Measurements from ENCODE around the gene B4GALT5. TPM values are rescaled to one million over a fixed set of nuclear protein-coding genes. Genes with fewer than 3 reads are reported as not detected.
"Not testable (repeated sequence)": the region's sequence is repeated elsewhere in the genome, so short reads cannot be mapped to it uniquely, and the experiment has no call there.

B4GALT5 gene
- polyA plus RNA-seq, 4 donors = 46.0 to 50.7 (median 46.6) TPM

- no peak for DNase-seq (ENCODE audit: low read depth in 4 of 4, low spot score in 3 of 4)
These were observed 30.9 kb downstream of the B4GALT5 start for GRCh38 chr20:49682798-49683197.

- no peak for DNase-seq (ENCODE audit: low read depth in 4 of 4, low spot score in 3 of 4)
These were observed 31.4 kb downstream of the B4GALT5 start for GRCh38 chr20:49682278-49682677.

- no peak for DNase-seq (ENCODE audit: low read depth in 4 of 4, low spot score in 3 of 4)
These were observed 31.8 kb downstream of the B4GALT5 start for GRCh38 chr20:49681850-49682216.

DNA sequence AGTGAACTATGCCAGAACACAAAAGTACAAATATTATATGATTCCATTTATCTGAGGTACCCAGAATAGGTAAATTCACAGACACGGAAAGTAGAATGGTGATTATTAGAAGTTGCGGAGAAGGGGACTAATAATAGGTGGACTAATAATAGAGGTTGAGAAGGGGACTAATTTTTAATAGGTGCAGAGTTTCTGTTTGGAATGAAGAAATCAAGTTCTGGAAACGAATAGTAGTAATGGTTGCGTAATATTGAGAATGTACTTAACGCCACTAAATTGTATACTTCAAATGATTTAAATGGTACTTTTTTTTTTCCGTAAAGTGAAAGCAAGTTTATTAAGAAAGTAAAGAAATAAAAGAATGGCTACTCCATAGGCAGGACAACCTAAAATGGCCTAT, 33.2 kb downstream of the B4GALT5 start:
- DNase-seq (ENCODE audit: low read depth in 4 of 4, low spot score in 3 of 4) = no peak

DNA sequence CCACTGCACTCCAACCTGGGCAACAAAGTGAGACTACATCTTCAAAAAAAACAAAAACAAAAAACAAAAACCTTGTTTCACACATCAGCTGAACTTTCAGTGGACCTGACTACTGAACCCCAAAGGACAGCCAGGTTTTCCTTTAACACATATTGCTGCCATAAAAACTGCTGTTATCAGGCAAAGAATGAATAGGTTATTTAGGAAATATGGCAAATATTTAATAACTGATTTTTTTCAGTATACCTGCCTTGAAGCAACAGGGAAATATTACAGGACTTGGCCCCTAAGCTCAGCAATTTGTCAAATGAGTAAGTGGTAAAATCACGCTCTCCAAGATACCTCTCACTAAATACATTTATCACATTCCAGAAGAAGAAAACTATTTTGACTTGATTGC, 34.0 kb downstream of the B4GALT5 start:
- no peak for DNase-seq (ENCODE audit: low read depth in 4 of 4, low spot score in 3 of 4)

- DNase-seq (ENCODE audit: low read depth in 4 of 4, low spot score in 3 of 4) = no peak
These were observed 35.6 kb downstream of the B4GALT5 start for GRCh38 chr20:49677777-49678758.

GRCh38 chr20:49676581-49677291, 36.9 kb downstream of the B4GALT5 start:
- no peak for DNase-seq (ENCODE audit: low read depth in 4 of 4, low spot score in 3 of 4)

DNA sequence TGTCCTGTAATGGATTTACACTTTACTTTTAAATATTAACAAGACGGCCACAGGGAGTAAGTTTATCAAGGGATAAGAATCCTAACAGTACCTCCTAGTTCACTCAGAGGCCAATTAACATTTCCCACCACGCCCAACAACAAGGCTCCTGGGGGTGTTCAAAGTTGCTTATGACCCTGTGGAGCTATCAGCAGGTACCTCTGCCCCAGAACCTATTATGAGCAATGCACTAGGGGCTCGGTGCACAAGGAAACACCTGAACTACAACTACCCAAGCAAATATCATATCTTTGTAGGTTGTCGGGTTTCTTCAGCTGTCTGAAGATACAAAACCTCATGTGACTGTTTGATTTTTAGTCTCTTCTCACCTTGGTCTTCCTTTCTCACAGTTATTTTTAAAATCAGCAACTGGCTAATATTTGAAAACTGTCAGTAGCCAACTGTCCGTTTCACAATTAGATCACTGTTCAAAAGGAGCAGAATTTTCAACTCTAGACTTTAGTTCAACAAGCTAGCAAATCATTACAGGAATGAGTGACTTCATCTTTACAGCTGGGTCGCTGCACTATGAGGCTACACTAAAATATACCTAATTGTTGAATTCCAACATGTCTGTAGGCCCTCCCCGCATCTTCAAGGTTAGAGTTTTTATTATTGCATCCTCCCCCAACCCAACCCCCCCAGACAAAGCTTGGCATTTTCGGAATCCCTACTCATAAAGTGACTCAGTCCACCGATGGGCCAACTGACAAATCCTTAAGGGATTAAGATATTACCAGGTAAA, 38.1 kb downstream of the B4GALT5 start:
- DNase-seq (ENCODE audit: low read depth in 4 of 4, low spot score in 3 of 4) = no peak

DNA sequence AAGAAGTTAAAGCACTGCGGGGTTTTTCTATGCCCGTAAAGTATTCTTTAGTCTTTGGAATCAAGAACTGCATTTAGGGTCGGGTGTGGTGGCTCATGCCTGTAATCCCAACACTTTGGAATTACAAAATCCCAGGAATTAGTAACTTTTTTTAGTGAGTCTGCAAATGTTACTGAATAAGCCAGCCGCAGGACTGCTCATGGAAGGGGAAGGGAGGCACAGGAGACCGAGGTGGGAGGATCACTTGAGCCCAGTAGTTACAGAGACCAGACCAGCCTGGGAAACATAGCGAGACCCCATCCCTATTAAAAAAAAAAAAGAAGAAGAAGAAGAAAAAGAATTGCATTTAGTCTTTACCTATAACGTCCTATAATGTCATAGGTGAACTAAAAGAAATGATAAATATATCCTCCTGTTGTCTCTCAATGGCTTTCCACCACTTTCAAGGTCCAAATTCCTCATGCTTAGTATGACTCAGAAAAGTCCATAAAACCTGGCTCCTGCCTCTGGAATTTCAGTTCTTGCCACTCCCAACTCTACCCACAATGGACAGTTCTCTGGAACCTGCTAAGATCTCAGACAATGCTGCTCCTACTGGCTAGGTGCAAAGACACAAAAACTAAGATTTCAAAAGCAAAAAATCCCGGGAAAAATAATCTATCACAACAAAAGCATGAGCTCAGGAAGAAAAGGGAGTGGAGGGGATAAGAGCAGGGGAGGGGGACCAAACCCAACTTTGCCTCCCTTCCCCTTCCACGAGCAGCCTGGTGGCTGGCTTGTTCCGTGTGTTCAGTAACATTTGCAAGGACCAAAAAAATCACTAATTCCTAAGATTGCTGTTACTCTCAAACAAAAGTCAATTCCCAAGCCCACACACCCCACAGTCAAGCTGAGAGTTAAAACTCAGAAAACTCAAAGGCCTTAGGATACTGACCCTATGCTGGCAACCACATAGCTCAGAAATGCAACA, 39.0 kb downstream of the B4GALT5 start:
- DNase-seq (ENCODE audit: low read depth in 4 of 4, low spot score in 3 of 4) = no peak

DNA sequence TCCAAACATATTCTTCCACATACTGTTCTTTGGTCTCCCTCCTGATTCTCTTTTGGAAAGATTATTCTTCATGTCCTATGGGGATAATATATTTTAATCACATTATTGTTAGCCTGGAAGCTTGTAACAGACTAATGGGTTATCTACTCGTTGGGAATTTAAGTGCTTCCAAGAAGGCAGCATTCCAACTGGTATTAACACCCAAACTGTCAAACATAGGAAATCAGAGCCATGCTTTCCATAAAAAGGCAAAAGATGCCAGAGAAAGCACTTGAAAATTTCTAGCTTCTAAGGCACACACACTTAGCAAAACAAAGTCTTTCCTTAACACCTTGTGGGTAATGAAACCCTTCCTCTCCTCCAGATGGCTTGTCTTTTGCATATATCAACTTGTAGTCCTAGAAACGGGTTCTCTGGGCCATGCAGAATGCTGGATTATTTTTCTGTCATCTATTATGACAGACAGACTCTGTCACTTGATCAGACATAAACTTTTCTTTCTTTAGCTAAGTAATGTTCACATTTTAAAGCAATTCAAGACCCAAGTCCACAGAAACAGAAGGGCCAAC, 41.5 kb downstream of the B4GALT5 start:
- DNase-seq (ENCODE audit: low read depth in 4 of 4, low spot score in 3 of 4) = no peak

GRCh38 chr20:49671433-49671832, 42.2 kb downstream of the B4GALT5 start:
- no peak for DNase-seq (ENCODE audit: low read depth in 4 of 4, low spot score in 3 of 4)

- no peak for DNase-seq (ENCODE audit: low read depth in 4 of 4, low spot score in 3 of 4)
These were observed 44.0 kb downstream of the B4GALT5 start for GRCh38 chr20:49669601-49670189.

DNA sequence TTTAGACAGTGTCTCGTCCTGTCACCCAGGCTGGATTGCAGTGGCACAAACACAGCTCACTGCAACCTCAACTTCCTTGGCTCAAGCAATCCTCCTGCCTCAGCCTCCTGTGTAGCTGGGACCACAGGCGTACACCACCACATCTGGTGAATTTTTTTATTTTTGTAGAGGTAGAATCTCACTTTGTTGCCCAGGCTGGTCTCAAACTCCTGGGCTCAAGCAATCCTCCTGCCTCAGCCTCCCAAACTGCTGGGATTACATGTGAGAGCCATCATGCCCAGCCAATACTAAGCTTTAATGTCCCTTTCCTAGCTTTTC, 44.8 kb downstream of the B4GALT5 start:
- not testable (repeated sequence) for DNase-seq (ENCODE audit: low read depth in 4 of 4, low spot score in 3 of 4)

GRCh38 chr20:49668181-49668877, 45.3 kb downstream of the B4GALT5 start:
- no peak for DNase-seq (ENCODE audit: low read depth in 4 of 4, low spot score in 3 of 4)

DNA sequence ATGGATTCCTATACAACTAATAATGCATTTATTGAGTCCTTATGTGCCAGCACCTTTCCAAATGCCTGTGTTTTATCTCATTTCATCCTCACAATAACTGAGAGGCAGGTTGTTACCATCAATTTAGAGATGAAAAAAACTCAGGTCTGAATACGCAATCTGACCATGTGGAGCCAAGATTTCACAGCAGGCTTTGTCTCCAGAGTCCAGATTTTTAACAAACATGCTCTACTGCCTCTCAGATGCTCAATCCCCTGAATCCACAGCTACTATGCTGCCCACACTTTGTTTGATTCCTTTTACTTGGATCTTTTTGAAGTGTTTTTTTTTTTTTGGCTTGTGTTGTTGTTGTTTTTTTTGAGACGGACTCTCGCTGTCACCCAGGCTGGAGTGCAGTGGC, 46.8 kb downstream of the B4GALT5 start:
- no peak for DNase-seq (ENCODE audit: low read depth in 4 of 4, low spot score in 3 of 4)

DNA sequence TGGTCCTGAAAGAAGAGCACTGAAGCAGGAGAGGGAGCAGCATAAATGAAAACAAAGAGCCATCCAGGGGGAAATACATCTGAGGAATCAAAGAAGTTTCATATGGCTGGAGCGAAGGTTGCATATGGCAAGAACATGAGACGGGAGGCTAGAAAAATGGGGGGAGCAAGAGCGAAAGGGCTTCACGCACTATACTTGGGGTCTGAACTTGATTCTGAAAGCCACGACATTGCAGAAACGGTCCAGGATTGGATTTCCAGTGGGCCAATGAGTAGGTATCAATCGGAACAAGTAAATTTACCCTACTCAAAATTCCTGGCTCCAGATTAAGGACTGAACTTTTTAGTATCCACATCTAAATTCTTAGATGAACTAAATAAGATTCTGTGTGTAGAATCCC, 47.9 kb downstream of the B4GALT5 start:
- no peak for DNase-seq (ENCODE audit: low read depth in 4 of 4, low spot score in 3 of 4)

GRCh38 chr20:49664612-49665313, 48.9 kb downstream of the B4GALT5 start:
- DNase-seq (ENCODE audit: low read depth in 4 of 4, low spot score in 3 of 4) = no peak

DNA sequence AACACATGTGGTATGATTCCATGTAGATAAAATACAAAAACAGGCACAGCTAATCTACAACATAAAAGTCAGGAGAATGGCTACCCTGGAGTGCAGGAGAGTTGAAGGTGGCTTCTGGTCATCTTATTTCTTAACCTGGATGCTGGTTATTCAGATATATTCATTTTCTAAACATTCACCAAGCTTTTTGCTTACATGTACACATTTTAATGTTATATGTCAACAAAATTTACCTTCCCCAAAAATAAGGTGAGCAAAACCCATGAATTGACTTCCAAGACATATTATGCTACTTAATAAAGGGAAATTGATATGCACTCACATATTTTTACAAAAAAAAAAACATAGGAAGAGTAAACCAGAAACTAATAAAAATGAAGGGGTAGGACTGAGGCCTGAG, 50.6 kb downstream of the B4GALT5 start:
- no peak for DNase-seq (ENCODE audit: low read depth in 4 of 4, low spot score in 3 of 4)

Data from left renal pelvis (tissue), 4 donors.